ENCODE results near the gene PTCRA. TPM values are rescaled to one million over a fixed set of nuclear protein-coding genes. Genes with fewer than 3 reads are reported as not detected.

PTCRA gene
- total and polyA plus RNA-seq, 2 of the 4 experiments (the other 2 are of a cell fraction), result not detected

DNA sequence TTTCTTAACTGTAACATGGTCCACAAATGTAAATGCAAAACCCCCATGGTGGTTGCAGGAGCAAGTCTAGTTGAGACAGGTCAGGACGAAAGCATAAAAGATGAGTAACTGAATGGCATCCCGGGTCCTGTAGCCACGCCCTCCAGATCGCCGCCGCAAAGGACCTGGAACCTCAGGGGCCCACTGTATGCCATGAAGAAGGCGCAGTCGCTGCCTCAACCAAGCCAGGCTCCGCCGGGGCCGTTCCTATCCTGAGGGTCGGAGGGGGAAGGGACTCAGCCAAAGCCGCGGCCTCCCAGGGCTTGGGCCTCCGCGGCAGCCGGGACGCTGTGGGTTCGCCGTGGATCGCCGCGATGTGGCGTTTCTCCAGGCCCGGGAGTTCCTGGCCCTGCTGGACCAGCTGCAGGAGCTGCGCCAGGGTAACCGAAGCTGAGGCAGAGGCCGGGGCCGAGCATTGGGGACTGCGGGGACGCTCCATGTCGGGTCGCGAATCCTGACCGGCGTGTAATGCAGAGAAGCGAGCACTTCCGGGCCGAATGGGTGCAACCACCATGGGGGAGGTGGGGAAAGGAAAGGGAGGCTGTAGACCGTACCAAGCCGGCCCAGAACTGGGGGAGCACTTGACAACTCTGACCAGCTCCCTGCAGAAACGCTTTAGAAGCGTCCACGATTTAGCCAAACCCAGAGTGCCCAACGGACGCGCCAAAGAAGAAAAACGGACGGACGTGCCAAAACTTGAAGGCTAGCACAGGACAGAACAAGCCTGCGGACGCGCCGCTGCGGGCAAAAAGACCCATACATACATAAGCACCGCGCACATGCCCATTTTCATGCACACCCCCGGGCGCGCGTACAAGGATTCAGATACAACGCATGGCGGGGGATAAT, 25.3 kb upstream of the PTCRA start:
- Histone ChIP-seq H3K56ac (ENCODE audit: extremely low read depth, insufficient read depth, low read length) (peak overlapping the region; percentile 81), H2BK15ac (ENCODE audit: low read depth, low read length) (no peak overlapping the region), H3K4me1 (ENCODE audit: control insufficient read depth, insufficient read depth, low read length) (peaks cover 3% of the 10 kb centered on the region; the same call in 1 of the 2 replicates), H3K14ac (replicated peaks; ENCODE audit: low read depth, low read length) (peak overlapping the region; percentile 92), H4K91ac (ENCODE audit: insufficient read depth, low read depth, low read length) (peak overlapping the region; percentile 91), H3K9ac (ENCODE audit: low read depth, low read length) (peak overlapping the region; percentile 84), H3K4me3 (ENCODE audit: insufficient read depth, low read depth, low read length) (peak overlapping the region; percentile 66), H2AK5ac (ENCODE audit: low read depth, low read length) (peak overlapping the region; percentile 74), H3K4ac (ENCODE audit: low read depth, low read length) (peak overlapping the region; percentile 92), H3K9me1 (ENCODE audit: insufficient read depth, low read length) (no peaks in the 10 kb centered on the region), H3K27ac (ENCODE audit: insufficient read depth, low read length) (peak overlapping the region; percentile 87), H4K5ac (ENCODE audit: low read depth, low read length) (peak overlapping the region; percentile 41), H3K4me2 (ENCODE audit: low read depth, low read length) (peak overlapping the region; percentile 63), H4K20me1 (ENCODE audit: insufficient read depth, low read length) (peaks cover 3% of the 10 kb centered on the region; the same call in 1 of the 2 replicates), H3K36me3 (ENCODE audit: control insufficient read depth, insufficient read depth, low read length) (peaks cover 9% of the 10 kb centered on the region), H3K27me3 (ENCODE audit: control insufficient read depth, insufficient read depth, low read length) (no peaks in the 10 kb centered on the region), H2AFZ (replicated peaks; ENCODE audit: low read length, poor library complexity) (peak overlapping the region; percentile 99), H4K8ac (ENCODE audit: low read depth in 2 of 2, low read length in 2 of 2) (peak overlapping the region; percentile 75 to 97), H2BK120ac (ENCODE audit: low read depth, low read length) (peak overlapping the region; percentile 52), H2BK5ac (ENCODE audit: low read depth, low read length, poor library complexity, severe bottlenecking) (peak overlapping the region; percentile 92), H2AK9ac (replicated peaks; ENCODE audit: low read depth, low read length, poor library complexity) (peak overlapping the region; percentile 100), H3K18ac (ENCODE audit: low read depth, low read length) (peak overlapping the region; percentile 38; the same call in 1 of the 2 replicates), H3K79me1 (ENCODE audit: low read depth in 1 of 2, low read length in 2 of 2) (peaks cover 6 to 7% of the 10 kb centered on the region in 2 experiments; a peak in 3 of 4 replicates), H2BK20ac (ENCODE audit: low read depth, low read length) (no peak overlapping the region), H3K9me3 (ENCODE audit: control insufficient read depth, insufficient read depth, low read length) (no peaks in the 10 kb centered on the region), H3K23ac (ENCODE audit: low read depth, low read length) (peak overlapping the region; percentile 74)
- ChIA-PET POLR2A (ENCODE audit: unreplicated experiment) (no interaction called here), CTCF (interaction anchor here (1.3 kb wide), 1 partner anchor 229 kb away, joined by 3 read pairs; no protein-coding TSS in a partner anchor)
- dilution Hi-C loops (cut with HindIII; ENCODE audit: low sequenced_read_pairs, unreplicated experiment) (no loop called here), intact Hi-C loops (cut with micrococcal nuclease) (loop anchor here (10.0 kb wide), 1 partner anchor 816 kb away; no protein-coding TSS in a partner anchor), in situ Hi-C loops (cut with MboI; ENCODE audit: low sequenced_read_pairs) (loop anchor here (25.0 kb wide), 1 partner anchor 803 kb away; no protein-coding TSS in a partner anchor)
- peak; percentile 97 for DNase-seq
- peak; percentile 97 for ATAC-seq (ENCODE audit: low read depth)
- WGBS, 2 experiments (ENCODE audit: extremely low coverage in 2 of 2, insufficient read length in 1 of 2), result 1% methylated on average over 30 of the region's 63 CpGs; no CpG with 5 or more reads in 1 of the 2 experiments
- TSS peak; percentile 98 for BruUV-seq (replicated peaks)
- peak; percentile 44 for TF ChIP-seq RCOR1 (IDR thresholded peaks at IDR 0.05; ENCODE audit: insufficient replicate concordance, low read length)
- no peak for TF ChIP-seq FOS (IDR thresholded peaks at IDR 0.05; ENCODE audit: low read depth, low read length)
- peak; percentile 32; the same call in 1 of the 2 replicates for TF ChIP-seq MAZ (IDR thresholded peaks at IDR 0.05; ENCODE audit: borderline replicate concordance, low read depth, low read length)
- TF ChIP-seq MAFK (IDR thresholded peaks at IDR 0.05; ENCODE audit: low read depth, low read length), result no peak
- peak; percentile 98 for TF ChIP-seq BHLHE40 (IDR thresholded peaks at IDR 0.05; ENCODE audit: low read depth, low read length)
- no peak for TF ChIP-seq NFE2L2 (IDR thresholded peaks at IDR 0.05; ENCODE audit: low read depth, low read length)
- TF ChIP-seq, protein P1, sequence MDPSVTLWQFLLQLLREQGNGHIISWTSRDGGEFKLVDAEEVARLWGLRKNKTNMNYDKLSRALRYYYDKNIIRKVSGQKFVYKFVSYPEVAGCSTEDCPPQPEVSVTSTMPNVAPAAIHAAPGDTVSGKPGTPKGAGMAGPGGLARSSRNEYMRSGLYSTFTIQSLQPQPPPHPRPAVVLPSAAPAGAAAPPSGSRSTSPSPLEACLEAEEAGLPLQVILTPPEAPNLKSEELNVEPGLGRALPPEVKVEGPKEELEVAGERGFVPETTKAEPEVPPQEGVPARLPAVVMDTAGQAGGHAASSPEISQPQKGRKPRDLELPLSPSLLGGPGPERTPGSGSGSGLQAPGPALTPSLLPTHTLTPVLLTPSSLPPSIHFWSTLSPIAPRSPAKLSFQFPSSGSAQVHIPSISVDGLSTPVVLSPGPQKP (IDR thresholded peaks at IDR 0.05; ENCODE audit: borderline replicate concordance, low read depth, low read length), result no peak
- 0 out of 2 replicates have a peak, but pooled peaks have one; percentile 8 for TF ChIP-seq CEBPB (IDR thresholded peaks at IDR 0.05; ENCODE audit: low read depth, low read length)
- TF ChIP-seq, protein P2, sequence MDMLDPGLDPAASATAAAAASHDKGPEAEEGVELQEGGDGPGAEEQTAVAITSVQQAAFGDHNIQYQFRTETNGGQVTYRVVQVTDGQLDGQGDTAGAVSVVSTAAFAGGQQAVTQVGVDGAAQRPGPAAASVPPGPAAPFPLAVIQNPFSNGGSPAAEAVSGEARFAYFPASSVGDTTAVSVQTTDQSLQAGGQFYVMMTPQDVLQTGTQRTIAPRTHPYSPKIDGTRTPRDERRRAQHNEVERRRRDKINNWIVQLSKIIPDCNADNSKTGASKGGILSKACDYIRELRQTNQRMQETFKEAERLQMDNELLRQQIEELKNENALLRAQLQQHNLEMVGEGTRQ (IDR thresholded peaks at IDR 0.05; ENCODE audit: low read depth, low read length), result no peak
- no peak for TF ChIP-seq SMC3 (IDR thresholded peaks at IDR 0.05; ENCODE audit: low read depth, low read length)
- TF ChIP-seq POLR2A (IDR thresholded peaks at IDR 0.05; ENCODE audit: low read depth, low read length), result peak; percentile 91
- no peak for TF ChIP-seq RFX5 (IDR thresholded peaks at IDR 0.05; ENCODE audit: low read depth, low read length)
- peak; percentile 56; the same call in 1 of the 2 replicates for TF ChIP-seq MXI1 (IDR thresholded peaks at IDR 0.05; ENCODE audit: borderline replicate concordance, low read depth, low read length)
- peak; percentile 98; the same call in 1 of the 2 replicates for TF ChIP-seq CHD1 (IDR thresholded peaks at IDR 0.05; ENCODE audit: low read depth, low read length)
